ENCODE data around the gene FGD6. TPM values are rescaled to one million over a fixed set of nuclear protein-coding genes. Genes with fewer than 3 reads are reported as not detected.
"Not testable (repeated sequence)": the region's sequence is repeated elsewhere in the genome, so short reads cannot be mapped to it uniquely, and the experiment has no call there.

Gene FGD6
- total RNA-seq, 1 experiment from 2014 or later = 14.3 TPM

- no peak overlapping the region for H3K4me2 ChIP-seq (ENCODE audit: low read length)
- H3K27ac ChIP-seq (ENCODE audit: low read length) = no peak overlapping the region
- CTCF ChIA-PET = interaction anchor here (0.6 kb wide), 1 partner anchor 213 kb away, joined by 3 read pairs; no protein-coding TSS in a partner anchor
- no peaks in the 10 kb centered on the region for H3K9me2 ChIP-seq (replicated peaks; ENCODE audit: low read length)
- TF ChIP-seq EZH2phosphoT487 (IDR thresholded peaks at IDR 0.05; ENCODE audit: borderline replicate concordance, low read length) = no peak
- no peak for TF ChIP-seq CTCF (conservative IDR thresholded peaks at IDR 0.05; ENCODE audit: low read depth, low read length)
- peaks cover 14% of the 10 kb centered on the region for H3K36me3 ChIP-seq (ENCODE audit: low read depth, low read length)
- intact Hi-C loops (cut with micrococcal nuclease) = loop anchor here (10.0 kb wide), 1 partner anchor 379 kb away; no protein-coding TSS in a partner anchor
- no TSS peak for BruUV-seq (replicated peaks)
- no peaks in the 10 kb centered on the region for H3K27me3 ChIP-seq (ENCODE audit: low read length)
- peaks cover 28% of the 10 kb centered on the region for H3K4me1 ChIP-seq (ENCODE audit: insufficient read depth, low read length)
- DNase-seq (no peak), ATAC-seq (no peak)
- POLR2A ChIA-PET (ENCODE audit: unreplicated experiment) = no interaction called here
- H4K20me1 ChIP-seq (ENCODE audit: low read length) = no peaks in the 10 kb centered on the region
- no peak overlapping the region for H3K4me3 ChIP-seq (ENCODE audit: low read length)
- H2AFZ ChIP-seq (ENCODE audit: low read length) = no peak overlapping the region
- H3F3A ChIP-seq (ENCODE audit: low read length, unreplicated experiment) = peaks cover 7% of the 10 kb centered on the region
- H3K9me3 ChIP-seq (ENCODE audit: low read length) = no peaks in the 10 kb centered on the region
- no peaks in the 10 kb centered on the region for H3K79me2 ChIP-seq (ENCODE audit: low read length)
- no peak overlapping the region for H3K9ac ChIP-seq (ENCODE audit: low read length)
Measured at GRCh38 chr12:95105540-95105939, 111.7 kb downstream of the FGD6 start.

- no peaks in the 10 kb centered on the region for H3K9me3 ChIP-seq (ENCODE audit: low read length)
- ChIA-PET CTCF (no interaction called here), POLR2A (ENCODE audit: unreplicated experiment) (no interaction called here)
- no TSS peak for BruUV-seq (replicated peaks)
- no peak overlapping the region for H3K4me3 ChIP-seq (ENCODE audit: low read length)
- ATAC-seq (no peak), DNase-seq (no peak)
- peaks cover 17% of the 10 kb centered on the region for H3K36me3 ChIP-seq (ENCODE audit: low read depth, low read length)
- H2AFZ ChIP-seq (ENCODE audit: low read length) = no peak overlapping the region
- no peaks in the 10 kb centered on the region for H3K9me2 ChIP-seq (replicated peaks; ENCODE audit: low read length)
- intact Hi-C loops (cut with micrococcal nuclease) = loop anchor here (10.0 kb wide), 1 partner anchor 380 kb away; no protein-coding TSS in a partner anchor
- H3K79me2 ChIP-seq (ENCODE audit: low read length) = no peaks in the 10 kb centered on the region
- peaks cover 34% of the 10 kb centered on the region for H3K4me1 ChIP-seq (ENCODE audit: insufficient read depth, low read length)
- H3K4me2 ChIP-seq (ENCODE audit: low read length) = no peak overlapping the region
- no peak overlapping the region for H3K9ac ChIP-seq (ENCODE audit: low read length)
- H3F3A ChIP-seq (ENCODE audit: low read length, unreplicated experiment) = peaks cover 7% of the 10 kb centered on the region
- no peaks in the 10 kb centered on the region for H4K20me1 ChIP-seq (ENCODE audit: low read length)
- no peak for TF ChIP-seq CTCF (conservative IDR thresholded peaks at IDR 0.05; ENCODE audit: low read depth, low read length)
- no peaks in the 10 kb centered on the region for H3K27me3 ChIP-seq (ENCODE audit: low read length)
- 0 out of 2 replicates have a peak overlapping the region, but pooled peaks have one; percentile 20 for H3K27ac ChIP-seq (ENCODE audit: low read length)
Measured at GRCh38 chr12:95104919-95105452, 112.3 kb downstream of the FGD6 start.

- no peaks in the 10 kb centered on the region for H4K20me1 ChIP-seq (ENCODE audit: low read length)
- peak overlapping the region; percentile 34 for H3K4me3 ChIP-seq (ENCODE audit: low read length)
- no peaks in the 10 kb centered on the region for H3K27me3 ChIP-seq (ENCODE audit: low read length)
- TF ChIP-seq EZH2phosphoT487 (IDR thresholded peaks at IDR 0.05; ENCODE audit: borderline replicate concordance, low read length) = no peak
- TF ChIP-seq CTCF (conservative IDR thresholded peaks at IDR 0.05; ENCODE audit: low read depth, low read length) = no peak
- TF ChIP-seq EZH2 (IDR thresholded peaks at IDR 0.05; ENCODE audit: low read length, unreplicated experiment) = no peak
- peak overlapping the region; percentile 13; the same call in 1 of the 2 replicates for H3K9ac ChIP-seq (ENCODE audit: low read length)
- ChIA-PET POLR2A (ENCODE audit: unreplicated experiment) (no interaction called here), CTCF (interaction anchor here (0.6 kb wide), 1 partner anchor 141 kb away, joined by 3 read pairs; no protein-coding TSS in a partner anchor)
- H3F3A ChIP-seq (ENCODE audit: low read length, unreplicated experiment) = peaks cover 7% of the 10 kb centered on the region
- peak overlapping the region; percentile 75 for H3K27ac ChIP-seq (ENCODE audit: low read length)
- H3K4me2 ChIP-seq (ENCODE audit: low read length) = peak overlapping the region; percentile 66
- peaks cover 52% of the 10 kb centered on the region for H3K4me1 ChIP-seq (ENCODE audit: insufficient read depth, low read length)
- peaks cover 14% of the 10 kb centered on the region for H3K36me3 ChIP-seq (ENCODE audit: low read depth, low read length)
- no TSS peak for BruUV-seq (replicated peaks)
- H2AFZ ChIP-seq (ENCODE audit: low read length) = no peak overlapping the region
- no peaks in the 10 kb centered on the region for H3K79me2 ChIP-seq (ENCODE audit: low read length)
- no peaks in the 10 kb centered on the region for H3K9me2 ChIP-seq (replicated peaks; ENCODE audit: low read length)
- intact Hi-C loops (cut with micrococcal nuclease) = loop anchor here (1.0 to 10.0 kb wide), 3 partner anchors 13 to 382 kb away; partner anchors contain the start of gene NR2C1
- H3K9me3 ChIP-seq (ENCODE audit: low read length) = no peaks in the 10 kb centered on the region
- DNase-seq (peak; percentile 99), ATAC-seq (peak; percentile 70)
Measured at GRCh38 chr12:95102916-95103671, 114.2 kb downstream of the FGD6 start.

- H3K4me1 ChIP-seq (ENCODE audit: insufficient read depth, low read length) = peaks cover 64% of the 10 kb centered on the region
Measured at GRCh38 chr12:95101957-95102356, 115.3 kb downstream of the FGD6 start.

More at GRCh38 chr12:95101957-95102356, 115.3 kb downstream of the FGD6 start:
- DNase-seq; H3K9ac ChIP-seq (ENCODE audit: low read length); H3K9me3 ChIP-seq (ENCODE audit: low read length); CTCF ChIA-PET; H3K9me2 ChIP-seq (replicated peaks; ENCODE audit: low read length); H3K4me3 ChIP-seq (ENCODE audit: low read length); BruUV-seq (replicated peaks); H3K27me3 ChIP-seq (ENCODE audit: low read length); ATAC-seq; H4K20me1 ChIP-seq (ENCODE audit: low read length); H2AFZ ChIP-seq (ENCODE audit: low read length); H3K79me2 ChIP-seq (ENCODE audit: low read length): not testable (repeated sequence)
- intact Hi-C loops (cut with micrococcal nuclease) = loop anchor here (10.0 kb wide), 1 partner anchor 383 kb away; no protein-coding TSS in a partner anchor
- POLR2A ChIA-PET (ENCODE audit: unreplicated experiment) = interaction anchor here (0.7 kb wide), 1 partner anchor 29 kb away, joined by 20 read pairs; no protein-coding TSS in a partner anchor
- Histone ChIP-seq H3K4me2 (ENCODE audit: low read length) (peak overlapping the region; percentile 66), H3K27ac (ENCODE audit: low read length) (peak overlapping the region; percentile 75), H3F3A (ENCODE audit: low read length, unreplicated experiment) (peaks cover 12% of the 10 kb centered on the region), H3K36me3 (ENCODE audit: low read depth, low read length) (peaks cover 14% of the 10 kb centered on the region)
